NT2/D1 (cell line): ENCODE measurements around the gene LPIN3.

ENCODE experiments used
- SUZ12 ChIP-seq: IDR thresholded peaks from 2 replicates; pipeline ENCODE4 v1.6.1; 2011; ENCODE audit not compliant: insufficient read length, insufficient read depth; ENCODE audit errors: extremely low read depth
- YY1 ChIP-seq: IDR thresholded peaks from 2 replicates; pipeline ENCODE4 v1.6.1; 2011; ENCODE audit not compliant: insufficient read length, insufficient read depth
- ZNF274 ChIP-seq: IDR thresholded peaks from 2 replicates; pipeline ENCODE4 v1.6.1; 2011; ENCODE audit warnings: mild to moderate bottlenecking, low read depth, low read length

GRCh38 chr20:41340327-41341055, at the start of gene LPIN3:
- TF ChIP-seq YY1 (no peak), SUZ12 (no peak), ZNF274 (no peak)
